Measurements from ENCODE around the gene SAP30L.

- TF ChIP-seq RAD21 (IDR thresholded peaks at IDR 0.05) (no peak), CTCF (IDR thresholded peaks at IDR 0.05; ENCODE audit: low read depth, low read length, missing input control) (no peak), MAX (IDR thresholded peaks at IDR 0.05) (no peak), SP1 (IDR thresholded peaks at IDR 0.05) (no peak), NR2F2 (IDR thresholded peaks at IDR 0.05) (no peak), JUND (IDR thresholded peaks at IDR 0.05) (no peak)
- TF ChIP-seq, protein P1, sequence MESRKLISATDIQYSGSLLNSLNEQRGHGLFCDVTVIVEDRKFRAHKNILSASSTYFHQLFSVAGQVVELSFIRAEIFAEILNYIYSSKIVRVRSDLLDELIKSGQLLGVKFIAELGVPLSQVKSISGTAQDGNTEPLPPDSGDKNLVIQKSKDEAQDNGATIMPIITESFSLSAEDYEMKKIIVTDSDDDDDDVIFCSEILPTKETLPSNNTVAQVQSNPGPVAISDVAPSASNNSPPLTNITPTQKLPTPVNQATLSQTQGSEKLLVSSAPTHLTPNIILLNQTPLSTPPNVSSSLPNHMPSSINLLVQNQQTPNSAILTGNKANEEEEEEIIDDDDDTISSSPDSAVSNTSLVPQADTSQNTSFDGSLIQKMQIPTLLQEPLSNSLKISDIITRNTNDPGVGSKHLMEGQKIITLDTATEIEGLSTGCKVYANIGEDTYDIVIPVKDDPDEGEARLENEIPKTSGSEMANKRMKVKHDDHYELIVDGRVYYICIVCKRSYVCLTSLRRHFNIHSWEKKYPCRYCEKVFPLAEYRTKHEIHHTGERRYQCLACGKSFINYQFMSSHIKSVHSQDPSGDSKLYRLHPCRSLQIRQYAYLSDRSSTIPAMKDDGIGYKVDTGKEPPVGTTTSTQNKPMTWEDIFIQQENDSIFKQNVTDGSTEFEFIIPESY (IDR thresholded peaks at IDR 0.05), result no peak
Measured at GRCh38 chr5:154479160-154479943, 33.6 kb downstream of the SAP30L start.
